ENCODE measurements around the gene SUPT20HL2. TPM values are rescaled to one million over a fixed set of nuclear protein-coding genes. Genes with fewer than 3 reads are reported as not detected.
A peak's percentile ranks its signal among the peaks of the same experiment; 100 is the strongest.

SUPT20HL2 gene
- total RNA-seq, 2 experiments from 2014 or later = not detected

DNA sequence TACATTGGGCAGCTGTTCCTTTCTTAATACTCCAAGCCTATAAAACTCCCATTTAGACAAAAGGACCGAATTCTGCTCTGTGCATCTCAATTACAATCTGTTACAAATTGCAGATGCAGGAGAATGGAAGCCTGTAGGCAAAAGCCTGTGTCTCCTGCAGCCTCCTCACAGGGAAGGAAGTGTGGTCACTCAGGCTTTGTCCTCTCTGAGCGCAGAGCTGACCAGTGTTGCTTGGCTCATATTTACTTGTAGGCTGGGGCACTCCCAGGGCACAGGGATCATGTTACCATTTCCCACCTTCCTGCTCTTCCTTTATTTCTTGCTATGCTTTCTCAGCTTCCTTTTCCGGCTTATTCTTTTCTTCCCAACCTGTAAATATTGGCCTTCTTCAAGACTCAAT lies 15.7 kb downstream of the SUPT20HL2 start:
- H3K27ac Mint-ChIP-seq = no peak overlapping the region
- no peak for ATAC-seq (ENCODE audit: low read depth)
- no peaks in the 10 kb centered on the region for H3K36me3 Mint-ChIP-seq
- POLR2A ChIA-PET = no interaction called here
- H3K9me3 Mint-ChIP-seq = no peaks in the 10 kb centered on the region
- peaks cover 6% of the 10 kb centered on the region for H3K27me3 Mint-ChIP-seq
- H3K4me3 Mint-ChIP-seq = no peak overlapping the region
- no peaks in the 10 kb centered on the region for H3K4me1 Mint-ChIP-seq
- DNase-seq = no peak

DNA sequence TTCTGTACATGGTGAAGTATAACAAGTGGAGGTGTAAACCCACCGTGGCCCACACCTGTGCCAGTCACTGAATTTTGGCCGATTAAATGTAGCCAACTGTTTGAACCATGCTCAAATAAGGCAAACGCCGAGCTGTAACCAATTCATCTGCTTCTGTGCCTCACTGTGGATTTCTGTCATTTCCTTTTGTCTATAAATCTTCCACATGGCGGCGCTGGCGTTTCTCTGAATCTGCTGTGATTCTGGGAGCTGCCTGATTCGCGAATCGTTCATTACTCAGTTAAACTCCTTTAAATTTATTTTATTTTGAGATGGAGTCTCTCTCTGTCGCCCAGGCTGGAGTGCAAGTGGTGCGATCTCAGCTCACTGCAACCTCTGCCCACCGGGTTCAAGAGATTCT lies 19.2 kb downstream of the SUPT20HL2 start:
- no peaks in the 10 kb centered on the region for H3K36me3 Mint-ChIP-seq
- ATAC-seq (ENCODE audit: low read depth) = no peak
- H3K9me3 Mint-ChIP-seq = no peaks in the 10 kb centered on the region
- peak; percentile 30 for DNase-seq
- H3K4me1 Mint-ChIP-seq = no peaks in the 10 kb centered on the region
- POLR2A ChIA-PET = no interaction called here
- H3K4me3 Mint-ChIP-seq = no peak overlapping the region
- no peak overlapping the region for H3K27ac Mint-ChIP-seq
- no peaks in the 10 kb centered on the region for H3K27me3 Mint-ChIP-seq

GRCh38 chrX:24293412-24293811 lies 20.5 kb downstream of the SUPT20HL2 start:
- Mint-ChIP-seq H3K4me1 (no peaks in the 10 kb centered on the region), H3K36me3 (no peaks in the 10 kb centered on the region), H3K27me3 (no peaks in the 10 kb centered on the region), H3K27ac (no peak overlapping the region), H3K9me3 (no peaks in the 10 kb centered on the region), H3K4me3 (no peak overlapping the region)
- ATAC-seq (ENCODE audit: low read depth) (no peak), DNase-seq (no peak)
- POLR2A ChIA-PET = no interaction called here

DNA sequence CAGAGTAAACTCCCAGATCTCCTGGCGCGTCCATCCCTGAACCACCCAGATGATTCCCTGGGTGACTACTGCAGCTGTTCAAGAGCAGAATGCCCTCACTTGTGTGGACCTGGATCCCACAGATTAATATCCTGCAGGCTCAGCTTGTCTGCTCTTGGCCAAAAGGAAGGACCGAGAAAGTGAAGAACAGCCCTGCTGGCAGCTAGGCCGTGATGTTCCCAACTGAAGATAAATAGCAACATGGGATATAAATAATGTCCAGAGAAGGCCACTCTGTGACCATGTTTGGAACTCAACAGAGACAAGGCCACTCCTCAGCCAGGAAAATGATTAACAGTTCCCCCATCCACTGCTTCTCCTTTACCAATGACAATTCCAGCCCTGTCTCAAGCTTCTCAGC lies 21.5 kb downstream of the SUPT20HL2 start:
- POLR2A ChIA-PET = no interaction called here
- DNase-seq (no peak), ATAC-seq (ENCODE audit: low read depth) (no peak)
- H3K9me3 Mint-ChIP-seq = no peaks in the 10 kb centered on the region
- H3K4me3 Mint-ChIP-seq = no peak overlapping the region
- no peaks in the 10 kb centered on the region for H3K27me3 Mint-ChIP-seq
- no peaks in the 10 kb centered on the region for H3K36me3 Mint-ChIP-seq
- no peak overlapping the region for H3K27ac Mint-ChIP-seq
- no peaks in the 10 kb centered on the region for H3K4me1 Mint-ChIP-seq

DNA sequence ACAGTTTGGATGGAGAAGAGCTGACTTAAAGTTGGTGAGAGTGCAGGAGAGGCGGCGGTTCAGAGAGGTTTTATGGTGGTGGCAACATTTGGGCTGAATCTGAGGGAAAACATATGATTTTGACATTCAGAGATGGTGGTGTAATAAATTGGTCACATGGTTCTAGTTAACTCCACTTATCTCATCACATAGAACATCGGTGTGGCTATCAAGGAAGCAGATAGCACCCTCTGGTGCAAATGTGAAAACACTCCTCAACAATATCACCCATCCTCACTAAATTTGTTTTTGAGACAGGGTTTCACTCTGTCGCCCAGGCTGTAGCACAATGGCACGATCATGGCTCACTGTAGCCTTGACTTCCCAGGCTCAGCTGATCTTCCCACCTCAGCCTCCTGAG lies 28.8 kb downstream of the SUPT20HL2 start:
- DNase-seq (no peak), ATAC-seq (ENCODE audit: low read depth) (no peak)
- Mint-ChIP-seq H3K4me1 (peaks cover 3% of the 10 kb centered on the region), H3K36me3 (no peaks in the 10 kb centered on the region), H3K27me3 (peaks cover 8% of the 10 kb centered on the region), H3K27ac (no peak overlapping the region), H3K9me3 (no peaks in the 10 kb centered on the region), H3K4me3 (no peak overlapping the region)
- POLR2A ChIA-PET = no interaction called here

GRCh38 chrX:24283127-24283794 lies 30.6 kb downstream of the SUPT20HL2 start:
- Mint-ChIP-seq H3K27ac (no peak overlapping the region), H3K27me3 (peaks cover 13% of the 10 kb centered on the region), H3K4me3 (no peak overlapping the region), H3K4me1 (peaks cover 3% of the 10 kb centered on the region), H3K9me3 (no peaks in the 10 kb centered on the region), H3K36me3 (no peaks in the 10 kb centered on the region)
- ATAC-seq (ENCODE audit: low read depth) = no peak
- DNase-seq = no peak
- POLR2A ChIA-PET = interaction anchor here (0.7 kb wide), 1 partner anchor 77 kb away, joined by 5 read pairs; the partner anchor contains the start of gene SUPT20HL1

GRCh38 chrX:24282381-24283126 lies 31.3 kb downstream of the SUPT20HL2 start:
- POLR2A ChIA-PET = interaction anchor here (0.7 kb wide), 1 partner anchor 78 kb away, joined by 5 read pairs; the partner anchor contains the start of gene SUPT20HL1
- H3K4me1 Mint-ChIP-seq = peaks cover 3% of the 10 kb centered on the region
- H3K4me3 Mint-ChIP-seq = no peak overlapping the region
- peaks cover 13% of the 10 kb centered on the region for H3K27me3 Mint-ChIP-seq
- ATAC-seq (ENCODE audit: low read depth) = no peak
- H3K27ac Mint-ChIP-seq = no peak overlapping the region
- H3K9me3 Mint-ChIP-seq = no peaks in the 10 kb centered on the region
- H3K36me3 Mint-ChIP-seq = no peaks in the 10 kb centered on the region
- DNase-seq = no peak

GRCh38 chrX:24277405-24277804 lies 36.5 kb downstream of the SUPT20HL2 start:
- POLR2A ChIA-PET = no interaction called here

GRCh38 chrX:24276015-24276414 lies 37.9 kb downstream of the SUPT20HL2 start:
- no peak for DNase-seq
- ATAC-seq (ENCODE audit: low read depth) = no peak
- no peak overlapping the region for H3K4me3 Mint-ChIP-seq
- no peaks in the 10 kb centered on the region for H3K36me3 Mint-ChIP-seq
- peaks cover 1% of the 10 kb centered on the region for H3K9me3 Mint-ChIP-seq
- POLR2A ChIA-PET = no interaction called here
- peaks cover 2% of the 10 kb centered on the region for H3K4me1 Mint-ChIP-seq
- H3K27me3 Mint-ChIP-seq = peaks cover 15% of the 10 kb centered on the region
- H3K27ac Mint-ChIP-seq = no peak overlapping the region

More at GRCh38 chrX:24277405-24277804, 36.5 kb downstream of the SUPT20HL2 start:
- no peak overlapping the region for H3K27ac Mint-ChIP-seq
- DNase-seq (no peak), ATAC-seq (ENCODE audit: low read depth) (no peak)
- H3K27me3 Mint-ChIP-seq = peaks cover 10% of the 10 kb centered on the region
- H3K36me3 Mint-ChIP-seq = no peaks in the 10 kb centered on the region
- no peak overlapping the region for H3K4me3 Mint-ChIP-seq
- no peaks in the 10 kb centered on the region for H3K9me3 Mint-ChIP-seq
- peaks cover 4% of the 10 kb centered on the region for H3K4me1 Mint-ChIP-seq

DNA sequence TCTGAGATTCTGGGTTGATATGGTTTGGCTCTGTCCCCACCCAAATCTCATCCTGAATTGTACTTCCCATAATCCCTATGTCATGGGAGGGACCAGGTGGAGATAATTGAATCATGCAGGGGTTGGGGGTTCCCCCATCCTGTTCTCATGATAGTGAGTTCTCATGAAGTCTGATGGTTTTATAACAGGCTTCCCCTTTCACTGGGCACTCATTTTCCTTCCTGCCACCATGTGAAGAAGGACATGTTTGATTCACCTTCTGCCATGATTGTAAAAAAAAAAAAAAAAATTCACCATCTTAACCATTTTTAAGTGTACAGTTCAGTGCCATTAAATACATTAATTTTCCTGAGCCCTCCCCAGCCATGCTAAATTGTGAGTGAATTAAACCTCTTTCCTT lies 42.6 kb downstream of the SUPT20HL2 start:
- peaks cover 7% of the 10 kb centered on the region for H3K27me3 Mint-ChIP-seq
- H3K4me3 Mint-ChIP-seq = no peak overlapping the region
- ATAC-seq (ENCODE audit: low read depth) = no peak
- H3K9me3 Mint-ChIP-seq = peaks cover 1% of the 10 kb centered on the region
- DNase-seq = no peak
- no peaks in the 10 kb centered on the region for H3K36me3 Mint-ChIP-seq
- peaks cover 2% of the 10 kb centered on the region for H3K4me1 Mint-ChIP-seq
- no peak overlapping the region for H3K27ac Mint-ChIP-seq
- POLR2A ChIA-PET = no interaction called here

GRCh38 chrX:24268786-24269185 lies 45.1 kb downstream of the SUPT20HL2 start:
- ATAC-seq (ENCODE audit: low read depth) (no peak), DNase-seq (no peak)
- H3K9me3 Mint-ChIP-seq = peaks cover 1% of the 10 kb centered on the region
- peaks cover 7% of the 10 kb centered on the region for H3K27me3 Mint-ChIP-seq
- peaks cover 6% of the 10 kb centered on the region for H3K4me1 Mint-ChIP-seq
- no peaks in the 10 kb centered on the region for H3K36me3 Mint-ChIP-seq
- no peak overlapping the region for H3K27ac Mint-ChIP-seq
- POLR2A ChIA-PET = no interaction called here
- H3K4me3 Mint-ChIP-seq = no peak overlapping the region

DNA sequence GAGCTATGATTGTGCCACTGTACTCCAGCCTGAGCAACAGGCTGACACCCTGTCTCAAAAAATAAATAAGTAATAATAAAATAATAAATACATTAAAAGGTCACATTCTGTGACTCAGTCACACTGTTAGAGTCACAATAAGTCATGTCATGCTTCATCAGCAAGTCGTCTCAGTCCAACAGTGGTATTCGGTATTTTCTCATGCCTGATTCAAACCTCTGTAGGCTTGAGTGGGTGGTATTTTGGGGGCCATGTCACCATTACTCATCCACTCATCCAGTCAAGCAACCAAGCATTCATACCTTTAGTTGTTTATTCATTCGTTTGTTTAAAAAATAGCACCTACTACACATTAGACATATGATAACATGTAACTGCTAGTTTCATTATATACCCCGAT lies 46.9 kb downstream of the SUPT20HL2 start:
- POLR2A ChIA-PET = no interaction called here
- DNase-seq = no peak
- H3K27me3 Mint-ChIP-seq = peaks cover 7% of the 10 kb centered on the region
- no peak for ATAC-seq (ENCODE audit: low read depth)
- H3K36me3 Mint-ChIP-seq = no peaks in the 10 kb centered on the region
- no peak overlapping the region for H3K27ac Mint-ChIP-seq
- peaks cover 1% of the 10 kb centered on the region for H3K9me3 Mint-ChIP-seq
- peaks cover 9% of the 10 kb centered on the region for H3K4me1 Mint-ChIP-seq
- no peak overlapping the region for H3K4me3 Mint-ChIP-seq

- no peak overlapping the region for H3K4me3 Mint-ChIP-seq
- no peaks in the 10 kb centered on the region for H3K9me3 Mint-ChIP-seq
- no peak overlapping the region for H3K27ac Mint-ChIP-seq
- no peaks in the 10 kb centered on the region for H3K27me3 Mint-ChIP-seq
- ATAC-seq (ENCODE audit: low read depth) (no peak), DNase-seq (no peak)
- H3K4me1 Mint-ChIP-seq = peaks cover 18% of the 10 kb centered on the region
- POLR2A ChIA-PET = no interaction called here
- H3K36me3 Mint-ChIP-seq = no peaks in the 10 kb centered on the region
These were observed 49.5 kb downstream of the SUPT20HL2 start for GRCh38 chrX:24264383-24264782.

DNA sequence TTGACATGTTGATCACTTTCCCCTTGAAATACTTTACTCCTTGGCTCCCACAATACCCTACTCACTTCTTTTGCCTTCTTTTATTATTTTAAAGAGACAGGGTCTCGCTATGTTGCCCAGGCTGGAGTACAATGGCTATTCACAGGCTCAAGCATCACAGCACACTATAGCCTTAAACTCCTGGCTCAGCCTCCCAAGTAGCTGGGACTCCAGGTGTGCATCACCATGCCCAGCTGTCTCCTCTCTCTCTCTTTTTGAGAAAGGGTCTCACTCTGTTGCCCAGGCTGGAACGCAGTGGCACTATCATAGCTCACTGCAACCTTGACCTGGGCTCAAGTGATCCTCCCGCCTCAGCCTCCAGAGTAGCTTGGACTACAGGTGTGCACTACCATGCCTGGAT lies 51.6 kb downstream of the SUPT20HL2 start:
- no peak overlapping the region for H3K27ac Mint-ChIP-seq
- ATAC-seq (ENCODE audit: low read depth) = no peak
- no peak overlapping the region for H3K4me3 Mint-ChIP-seq

More for the DNA sequence above, 51.6 kb downstream of the SUPT20HL2 start:
- Mint-ChIP-seq H3K4me1 (peaks cover 18% of the 10 kb centered on the region), H3K36me3 (no peaks in the 10 kb centered on the region), H3K9me3 (no peaks in the 10 kb centered on the region), H3K27me3 (no peaks in the 10 kb centered on the region)
- POLR2A ChIA-PET = no interaction called here
- DNase-seq = no peak

Data from activated naive CD8-positive, alpha-beta T cell treated with anti-CD3 and anti-CD28 coated beads, Interleukin-2, amount 10 ng/mL, durations not matched to agents 7 days and 5 days (primary cell).